Measurements from ENCODE around the gene COA1.

GRCh38 chr7:43609097-43609496, 120.2 kb downstream of the COA1 start:
- TF ChIP-seq, protein P1, sequence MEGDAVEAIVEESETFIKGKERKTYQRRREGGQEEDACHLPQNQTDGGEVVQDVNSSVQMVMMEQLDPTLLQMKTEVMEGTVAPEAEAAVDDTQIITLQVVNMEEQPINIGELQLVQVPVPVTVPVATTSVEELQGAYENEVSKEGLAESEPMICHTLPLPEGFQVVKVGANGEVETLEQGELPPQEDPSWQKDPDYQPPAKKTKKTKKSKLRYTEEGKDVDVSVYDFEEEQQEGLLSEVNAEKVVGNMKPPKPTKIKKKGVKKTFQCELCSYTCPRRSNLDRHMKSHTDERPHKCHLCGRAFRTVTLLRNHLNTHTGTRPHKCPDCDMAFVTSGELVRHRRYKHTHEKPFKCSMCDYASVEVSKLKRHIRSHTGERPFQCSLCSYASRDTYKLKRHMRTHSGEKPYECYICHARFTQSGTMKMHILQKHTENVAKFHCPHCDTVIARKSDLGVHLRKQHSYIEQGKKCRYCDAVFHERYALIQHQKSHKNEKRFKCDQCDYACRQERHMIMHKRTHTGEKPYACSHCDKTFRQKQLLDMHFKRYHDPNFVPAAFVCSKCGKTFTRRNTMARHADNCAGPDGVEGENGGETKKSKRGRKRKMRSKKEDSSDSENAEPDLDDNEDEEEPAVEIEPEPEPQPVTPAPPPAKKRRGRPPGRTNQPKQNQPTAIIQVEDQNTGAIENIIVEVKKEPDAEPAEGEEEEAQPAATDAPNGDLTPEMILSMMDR (IDR thresholded peaks at IDR 0.05): no peak
- no peak for TF ChIP-seq POLR2AphosphoS5 (IDR thresholded peaks at IDR 0.05)
- no peak for TF ChIP-seq POLR2A (IDR thresholded peaks at IDR 0.05)

All from prostate gland (tissue), 2 donors.